HG02981 (cell line): ENCODE results near the gene MRPL39.

Source experiments
- ATAC-seq: cut with Tn5 transposase; IDR thresholded peaks from one replicate; pipeline ENCODE4 v1.9.1; 2021; ENCODE audit warnings: mild to moderate bottlenecking, moderate library complexity; ENCODE audit not compliant: unreplicated experiment

Gene MRPL39

GRCh38 chr21:25615880-25616279, 8.6 kb upstream of the MRPL39 start:
- ATAC-seq: no peak

GRCh38 chr21:25614441-25614840, 7.2 kb upstream of the MRPL39 start:
- ATAC-seq: no peak

GRCh38 chr21:25608044-25608737, 910 bp upstream of the MRPL39 start:
- peak; percentile 80 for ATAC-seq

- ATAC-seq: no peak
Observed at GRCh38 chr21:25589887-25590286, 17.4 kb downstream of the MRPL39 start.

GRCh38 chr21:25586791-25587190, 20.5 kb downstream of the MRPL39 start:
- no peak for ATAC-seq

- ATAC-seq: no peak
Observed at GRCh38 chr21:25586326-25586725, 21.0 kb downstream of the MRPL39 start.

- no peak for ATAC-seq
Observed at GRCh38 chr21:25584833-25585676, 22.2 kb downstream of the MRPL39 start.

- no peak for ATAC-seq
Observed at GRCh38 chr21:25583370-25584130, 23.7 kb downstream of the MRPL39 start.

- no peak for ATAC-seq
Observed at GRCh38 chr21:25582888-25583287, 24.4 kb downstream of the MRPL39 start.

- ATAC-seq: no peak
Observed at GRCh38 chr21:25582164-25582790, 25.0 kb downstream of the MRPL39 start.

GRCh38 chr21:25581582-25581981, 25.7 kb downstream of the MRPL39 start:
- ATAC-seq: no peak

- ATAC-seq: no peak
Observed at GRCh38 chr21:25580912-25581260, 26.4 kb downstream of the MRPL39 start.

- no peak for ATAC-seq
Observed at GRCh38 chr21:25579226-25580013, 27.9 kb downstream of the MRPL39 start.

GRCh38 chr21:25578056-25578961, 29.0 kb downstream of the MRPL39 start:
- ATAC-seq: peak; percentile 26

- no peak for ATAC-seq
Observed at GRCh38 chr21:25577424-25578055, 29.7 kb downstream of the MRPL39 start.

- ATAC-seq: peak; percentile 23
Observed at GRCh38 chr21:25573409-25574206, 33.7 kb downstream of the MRPL39 start.

- ATAC-seq: peak; percentile 42
Observed at GRCh38 chr21:25572861-25573310, 34.4 kb downstream of the MRPL39 start.

- ATAC-seq: no peak
Observed at GRCh38 chr21:25571726-25572121, 35.6 kb downstream of the MRPL39 start.
